Memory B cell (primary cell): ENCODE results near the gene CERS1.

Experiments
- ATAC-seq: fragments of 150-1000 bp; cut with Tn5 transposase; 2 replicates; pipeline ENCODE4 v1.10.0; 2021; ENCODE audit warnings: low read depth, mild to moderate bottlenecking, moderate library complexity
- DNase-seq, 2 donors: peaks; one replicate each; pipeline ENCODE4 v3.0.0; 2022; ENCODE audit warnings: low spot score in 2 of 2
- H3K27ac Mint-ChIP-seq: one replicate; pipeline ENCODE4 v1.8.0; 2022; ENCODE audit warnings: mild to moderate bottlenecking, moderate library complexity, mixed read lengths
- H3K27me3 Mint-ChIP-seq: one replicate; pipeline ENCODE4 v1.8.0; 2022; ENCODE audit warnings: mixed read lengths
- H3K36me3 Mint-ChIP-seq: one replicate; pipeline ENCODE4 v1.8.0; 2022; ENCODE audit warnings: mild to moderate bottlenecking, mixed read lengths
- H3K4me1 Mint-ChIP-seq: one replicate; pipeline ENCODE4 v1.8.0; 2022; ENCODE audit warnings: mixed read lengths
- H3K4me3 Mint-ChIP-seq: one replicate; pipeline ENCODE4 v1.8.0; 2022; ENCODE audit warnings: mild to moderate bottlenecking, moderate library complexity, mixed read lengths
- H3K9me3 Mint-ChIP-seq: one replicate; pipeline ENCODE4 v1.8.0; 2022; ENCODE audit warnings: mixed read lengths

Gene CERS1

DNA sequence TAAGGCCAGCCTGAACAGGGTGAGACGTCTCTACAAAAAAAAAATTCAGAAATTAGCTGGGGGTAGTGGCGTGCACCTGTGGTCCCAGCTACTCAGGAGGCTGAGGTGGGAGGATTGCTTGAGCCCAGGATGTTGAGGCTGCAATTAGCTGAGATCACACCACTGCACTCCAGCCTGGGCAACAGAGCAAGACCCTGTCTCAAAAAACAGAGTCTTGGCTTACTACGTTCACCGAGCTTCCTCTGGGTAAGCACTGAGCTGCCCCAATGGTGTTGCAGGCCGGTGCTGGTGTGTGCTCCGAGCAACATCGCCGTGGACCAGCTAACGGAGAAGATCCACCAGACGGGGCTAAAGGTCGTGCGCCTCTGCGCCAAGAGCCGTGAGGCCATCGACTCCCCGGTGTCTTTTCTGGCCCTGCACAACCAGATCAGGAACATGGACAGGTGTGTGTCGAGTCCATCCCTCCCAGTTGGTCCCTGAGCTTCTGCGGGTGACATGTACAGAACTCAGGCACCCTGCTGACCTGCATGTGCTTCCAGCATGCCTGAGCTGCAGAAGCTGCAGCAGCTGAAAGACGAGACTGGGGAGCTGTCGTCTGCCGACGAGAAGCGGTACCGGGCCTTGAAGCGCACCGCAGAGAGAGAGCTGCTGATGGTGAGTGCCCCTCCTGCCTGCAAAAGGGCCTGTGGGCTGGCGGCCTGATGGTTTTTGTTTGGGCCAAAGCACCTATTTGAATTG, 40.1 kb downstream of the CERS1 start:
- H3K4me1 Mint-ChIP-seq, result no peaks in the 10 kb centered on the region
- H3K36me3 Mint-ChIP-seq, result peaks cover 19% of the 10 kb centered on the region
- no peaks in the 10 kb centered on the region for H3K27me3 Mint-ChIP-seq
- no peaks in the 10 kb centered on the region for H3K9me3 Mint-ChIP-seq
- H3K27ac Mint-ChIP-seq, result no peak overlapping the region
- DNase-seq (no peak), ATAC-seq (no peak)
- no peak overlapping the region for H3K4me3 Mint-ChIP-seq

GRCh38 chr19:18854982-18855381, 41.0 kb downstream of the CERS1 start:
- DNase-seq (no peak), ATAC-seq (no peak)
- Mint-ChIP-seq H3K36me3 (peaks cover 19% of the 10 kb centered on the region), H3K27me3 (no peaks in the 10 kb centered on the region), H3K4me1 (peaks cover 4% of the 10 kb centered on the region), H3K9me3 (no peaks in the 10 kb centered on the region), H3K27ac (no peak overlapping the region), H3K4me3 (no peak overlapping the region)

- no peak overlapping the region for H3K27ac Mint-ChIP-seq
- peaks cover 21% of the 10 kb centered on the region for H3K36me3 Mint-ChIP-seq
- H3K4me3 Mint-ChIP-seq, result no peak overlapping the region
- no peaks in the 10 kb centered on the region for H3K9me3 Mint-ChIP-seq
- H3K27me3 Mint-ChIP-seq, result no peaks in the 10 kb centered on the region
- ATAC-seq (no peak), DNase-seq (no peak)
- peaks cover 12% of the 10 kb centered on the region for H3K4me1 Mint-ChIP-seq
Observed at GRCh38 chr19:18853755-18854427, 42.1 kb downstream of the CERS1 start.

- Mint-ChIP-seq H3K4me3 (no peak overlapping the region), H3K36me3 (peaks cover 19% of the 10 kb centered on the region), H3K9me3 (no peaks in the 10 kb centered on the region), H3K27me3 (no peaks in the 10 kb centered on the region), H3K27ac (no peak overlapping the region), H3K4me1 (peaks cover 16% of the 10 kb centered on the region)
- DNase-seq, result no peak
- no peak for ATAC-seq
Observed at GRCh38 chr19:18852648-18853047, 43.3 kb downstream of the CERS1 start.

DNA sequence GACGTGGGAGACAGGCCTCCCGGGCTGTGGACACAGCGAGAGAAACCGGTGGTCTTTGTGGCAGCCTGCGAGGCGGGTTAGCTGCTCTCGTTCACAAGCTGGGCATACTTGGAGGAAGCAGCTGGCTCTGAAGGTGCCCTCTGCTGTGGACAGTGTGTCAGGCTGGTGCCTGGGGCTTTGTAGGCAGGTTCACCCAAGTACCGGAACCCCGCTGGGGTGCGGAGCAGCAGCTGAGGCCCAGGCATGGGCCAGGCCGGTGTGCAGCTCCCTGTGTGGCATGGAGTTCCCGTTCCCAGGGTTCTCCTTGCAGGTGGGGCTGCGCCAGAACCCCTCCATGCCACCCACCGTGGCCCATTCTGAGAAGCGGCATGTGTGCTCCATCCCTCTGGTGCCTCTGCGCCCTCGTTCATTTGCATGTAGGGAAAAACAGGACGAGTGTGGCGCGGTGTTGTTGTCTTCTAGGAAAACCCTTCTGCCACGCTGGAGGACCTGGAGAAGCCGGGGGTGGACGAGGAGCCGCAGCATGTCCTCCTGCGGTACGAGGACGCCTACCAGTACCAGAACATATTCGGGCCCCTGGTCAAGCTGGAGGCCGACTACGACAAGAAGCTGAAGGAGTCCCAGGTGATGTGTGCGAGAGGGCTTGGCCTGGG, 44.2 kb downstream of the CERS1 start:
- Mint-ChIP-seq H3K36me3 (peaks cover 18% of the 10 kb centered on the region), H3K4me1 (peaks cover 25% of the 10 kb centered on the region), H3K4me3 (no peak overlapping the region), H3K9me3 (no peaks in the 10 kb centered on the region), H3K27me3 (no peaks in the 10 kb centered on the region), H3K27ac (no peak overlapping the region)
- no peak for DNase-seq
- no peak for ATAC-seq

- Mint-ChIP-seq H3K9me3 (no peaks in the 10 kb centered on the region), H3K27me3 (no peaks in the 10 kb centered on the region), H3K27ac (peak overlapping the region; percentile 84), H3K36me3 (peaks cover 19% of the 10 kb centered on the region), H3K4me3 (peak overlapping the region; percentile 34), H3K4me1 (peaks cover 32% of the 10 kb centered on the region)
- no peak for DNase-seq
- ATAC-seq, result no peak
Observed at GRCh38 chr19:18850471-18851375, 45.2 kb downstream of the CERS1 start.

DNA sequence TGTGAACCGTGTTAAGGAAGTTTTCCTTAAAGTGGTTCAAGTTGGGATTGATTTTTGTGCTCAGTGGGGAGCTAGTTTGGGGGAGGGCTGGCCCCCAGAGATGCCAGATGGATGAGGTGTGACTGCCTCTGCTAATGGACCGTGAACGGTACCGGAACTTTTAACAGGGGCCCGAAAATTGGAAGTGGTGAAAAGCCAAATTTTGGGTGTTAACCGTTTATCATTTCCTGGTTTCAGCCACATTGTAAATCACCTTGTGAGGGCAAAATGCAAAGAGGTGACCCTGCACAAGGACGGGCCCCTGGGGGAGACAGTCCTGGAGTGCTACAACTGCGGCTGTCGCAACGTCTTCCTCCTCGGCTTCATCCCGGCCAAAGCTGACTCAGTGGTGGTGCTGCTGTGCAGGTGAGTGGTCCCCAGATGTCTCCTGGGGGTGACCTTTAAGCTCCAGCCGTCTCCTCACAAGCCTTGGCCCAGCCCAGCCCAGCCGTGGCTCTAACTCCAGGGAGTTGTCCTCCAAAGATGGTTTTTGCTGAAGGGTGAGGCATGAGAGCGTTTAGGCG, 46.0 kb downstream of the CERS1 start:
- H3K9me3 Mint-ChIP-seq, result no peaks in the 10 kb centered on the region
- H3K4me1 Mint-ChIP-seq, result peaks cover 38% of the 10 kb centered on the region
- H3K27me3 Mint-ChIP-seq, result no peaks in the 10 kb centered on the region
- peak overlapping the region; percentile 64 for H3K4me3 Mint-ChIP-seq
- DNase-seq (no peak), ATAC-seq (peak; percentile 42)
- H3K27ac Mint-ChIP-seq, result peak overlapping the region; percentile 84
- peaks cover 17% of the 10 kb centered on the region for H3K36me3 Mint-ChIP-seq

GRCh38 chr19:18848878-18849661, 46.9 kb downstream of the CERS1 start:
- DNase-seq, result no peak
- H3K27me3 Mint-ChIP-seq, result no peaks in the 10 kb centered on the region
- peaks cover 15% of the 10 kb centered on the region for H3K36me3 Mint-ChIP-seq
- peak; percentile 58 for ATAC-seq
- no peaks in the 10 kb centered on the region for H3K9me3 Mint-ChIP-seq
- peak overlapping the region; percentile 76 for H3K4me3 Mint-ChIP-seq
- H3K4me1 Mint-ChIP-seq, result peaks cover 43% of the 10 kb centered on the region
- peak overlapping the region; percentile 84 for H3K27ac Mint-ChIP-seq

DNA sequence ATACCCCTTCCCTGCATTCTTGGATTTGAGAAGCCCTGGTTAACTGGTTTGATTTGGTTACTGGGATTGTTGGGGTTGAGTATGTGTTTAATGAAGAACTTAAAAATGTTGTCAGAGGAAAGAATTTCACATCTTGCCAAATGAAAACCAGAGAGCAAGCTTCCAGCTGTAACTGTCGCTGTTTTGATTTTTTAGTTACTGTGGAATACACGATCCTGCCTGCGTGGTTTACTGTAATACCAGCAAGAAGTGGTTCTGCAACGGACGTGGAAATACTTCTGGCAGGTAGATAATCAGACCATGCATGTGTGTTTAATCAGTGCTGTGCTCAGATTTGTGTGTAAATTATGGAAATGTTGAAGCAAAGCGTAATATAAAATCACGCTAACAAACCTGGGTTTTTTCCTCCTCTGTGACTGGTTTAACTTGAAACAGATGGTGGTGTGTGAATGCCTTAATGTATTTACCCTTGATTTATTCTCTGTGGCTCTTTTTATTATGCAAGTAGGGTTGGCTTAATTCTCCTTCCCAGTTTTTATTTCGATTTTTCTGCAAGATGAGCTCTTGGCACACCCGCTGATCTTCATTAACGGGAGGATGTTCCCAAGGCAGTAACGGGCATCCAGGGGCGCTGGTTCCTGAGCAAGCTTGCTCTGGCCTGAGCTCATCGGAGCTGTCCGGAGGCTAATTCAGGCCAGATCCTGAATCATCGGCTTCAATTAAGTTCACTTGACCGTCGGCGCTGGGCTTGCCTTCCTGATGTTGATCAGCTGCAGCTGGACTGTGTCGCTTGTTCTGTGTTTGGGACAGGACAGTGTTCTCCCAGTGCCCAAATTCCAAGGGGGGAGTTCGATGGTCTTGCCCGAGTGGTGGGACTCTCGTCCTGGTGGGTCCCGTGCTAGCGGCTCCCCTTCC, 48.2 kb downstream of the CERS1 start:
- no peak for DNase-seq
- Mint-ChIP-seq H3K27ac (no peak overlapping the region), H3K4me3 (no peak overlapping the region)

GRCh38 chr19:18846862-18847548, 49.0 kb downstream of the CERS1 start:
- Mint-ChIP-seq H3K4me1 (peaks cover 59% of the 10 kb centered on the region), H3K4me3 (no peak overlapping the region), H3K27me3 (no peaks in the 10 kb centered on the region), H3K9me3 (no peaks in the 10 kb centered on the region), H3K27ac (peak overlapping the region; percentile 22), H3K36me3 (peaks cover 6% of the 10 kb centered on the region)
- ATAC-seq (peak; percentile 69), DNase-seq (peak; percentile 55 to 56)

More for the DNA sequence above, 48.2 kb downstream of the CERS1 start:
- ATAC-seq, result no peak
- H3K36me3 Mint-ChIP-seq, result peaks cover 8% of the 10 kb centered on the region
- no peaks in the 10 kb centered on the region for H3K9me3 Mint-ChIP-seq
- peaks cover 55% of the 10 kb centered on the region for H3K4me1 Mint-ChIP-seq
- H3K27me3 Mint-ChIP-seq, result no peaks in the 10 kb centered on the region

- Mint-ChIP-seq H3K4me3 (no peak overlapping the region), H3K36me3 (peaks cover 6% of the 10 kb centered on the region), H3K27ac (no peak overlapping the region), H3K27me3 (no peaks in the 10 kb centered on the region), H3K4me1 (peaks cover 64% of the 10 kb centered on the region), H3K9me3 (no peaks in the 10 kb centered on the region)
- DNase-seq (no peak), ATAC-seq (no peak)
Observed at GRCh38 chr19:18845961-18846360, 50.0 kb downstream of the CERS1 start.
